GM21576 (cell line): ENCODE results near the gene PIF1.

Source experiments
- ATAC-seq: cut with Tn5 transposase; IDR thresholded peaks from one replicate; pipeline ENCODE4 v1.9.1; 2021; ENCODE audit warnings: mild to moderate bottlenecking, moderate library complexity; ENCODE audit not compliant: unreplicated experiment

Gene PIF1, protein sequence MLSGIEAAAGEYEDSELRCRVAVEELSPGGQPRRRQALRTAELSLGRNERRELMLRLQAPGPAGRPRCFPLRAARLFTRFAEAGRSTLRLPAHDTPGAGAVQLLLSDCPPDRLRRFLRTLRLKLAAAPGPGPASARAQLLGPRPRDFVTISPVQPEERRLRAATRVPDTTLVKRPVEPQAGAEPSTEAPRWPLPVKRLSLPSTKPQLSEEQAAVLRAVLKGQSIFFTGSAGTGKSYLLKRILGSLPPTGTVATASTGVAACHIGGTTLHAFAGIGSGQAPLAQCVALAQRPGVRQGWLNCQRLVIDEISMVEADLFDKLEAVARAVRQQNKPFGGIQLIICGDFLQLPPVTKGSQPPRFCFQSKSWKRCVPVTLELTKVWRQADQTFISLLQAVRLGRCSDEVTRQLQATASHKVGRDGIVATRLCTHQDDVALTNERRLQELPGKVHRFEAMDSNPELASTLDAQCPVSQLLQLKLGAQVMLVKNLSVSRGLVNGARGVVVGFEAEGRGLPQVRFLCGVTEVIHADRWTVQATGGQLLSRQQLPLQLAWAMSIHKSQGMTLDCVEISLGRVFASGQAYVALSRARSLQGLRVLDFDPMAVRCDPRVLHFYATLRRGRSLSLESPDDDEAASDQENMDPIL

DNA sequence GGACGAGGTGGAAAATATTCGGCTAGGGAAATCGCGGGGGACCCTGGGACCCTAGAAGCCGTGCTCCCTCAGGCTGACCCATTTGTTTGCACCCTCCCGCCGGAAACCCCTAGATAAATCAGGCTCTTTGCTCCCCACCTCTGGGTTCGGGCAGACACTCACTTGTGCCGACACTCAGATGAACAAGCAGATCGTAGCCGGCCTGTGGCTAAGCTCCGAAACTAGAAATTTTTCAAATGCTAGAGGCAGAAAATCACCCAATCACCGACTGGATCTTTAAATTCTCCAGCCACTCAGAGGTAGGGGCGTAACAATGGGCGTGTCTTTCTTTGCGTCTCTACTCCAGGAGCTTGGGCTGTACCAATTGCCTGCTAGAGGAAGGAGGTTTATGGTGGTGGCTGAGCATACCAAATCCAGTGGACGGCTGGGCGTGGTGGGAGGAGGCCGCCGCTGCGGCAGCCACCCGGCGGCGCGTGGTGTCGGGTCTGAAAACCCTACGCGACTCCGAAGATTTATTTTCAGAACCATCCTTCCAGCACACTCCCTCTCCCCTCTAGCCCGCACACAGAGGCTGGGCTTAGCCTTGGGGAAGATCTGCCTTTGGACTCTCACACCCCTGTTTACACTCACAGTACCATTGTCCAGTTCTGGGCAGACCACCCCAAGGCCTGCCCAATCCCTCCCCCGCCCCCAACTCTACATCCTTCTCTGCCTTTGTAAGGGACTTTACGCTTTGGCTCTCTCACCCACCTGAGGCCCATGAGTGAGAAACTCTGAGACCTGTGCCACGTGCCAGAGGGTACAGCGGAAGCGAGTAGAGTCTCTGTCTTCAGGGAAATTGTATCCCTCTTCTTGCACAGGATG, at the start of gene PIF1:
Gene PIF1 (minus strand): TSS at position 217 of the 864 bp plus-strand sequence. CDS start 1,312 bp downstream, outside the sequence.
- ATAC-seq, result peak; percentile 91

DNA sequence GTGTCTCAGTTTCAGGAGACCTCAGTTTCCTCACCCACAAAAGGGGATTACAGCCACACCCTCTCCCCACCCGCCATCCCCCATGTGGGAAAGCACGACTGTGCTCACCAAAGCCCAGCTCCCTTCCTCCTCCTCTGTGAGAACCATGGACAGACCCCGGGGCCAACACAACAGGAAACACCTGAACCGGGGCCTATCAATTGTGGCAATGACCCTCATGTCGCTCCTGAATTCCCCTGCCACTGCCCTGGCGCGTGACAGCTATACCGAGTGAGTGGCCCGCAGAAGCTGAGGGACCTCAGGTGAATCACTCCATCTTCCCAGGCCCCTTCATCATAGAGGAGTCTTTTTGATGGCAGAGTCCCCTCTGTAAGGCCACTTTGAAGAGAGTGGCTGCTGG, 44.9 kb upstream of the PIF1 start:
- ATAC-seq, result no peak

DNA sequence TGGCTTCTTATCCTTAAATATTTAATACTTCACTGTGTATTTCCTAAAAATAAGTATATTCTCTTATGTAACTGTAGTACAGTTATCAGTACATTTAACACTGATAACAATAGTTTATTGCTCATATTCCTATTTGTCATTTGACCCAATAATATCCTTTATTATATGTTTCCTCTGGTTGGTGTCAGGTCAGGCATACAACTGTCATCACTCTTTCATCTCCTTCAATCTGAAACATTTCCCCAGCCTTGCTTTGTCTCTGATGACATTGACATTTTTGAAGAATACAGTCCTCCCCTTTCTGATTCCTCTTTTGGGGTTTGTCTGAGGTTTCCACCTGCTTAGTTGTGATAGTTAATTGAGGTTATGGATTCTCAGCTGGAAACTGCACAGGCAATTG, 44.1 kb upstream of the PIF1 start:
- no peak for ATAC-seq

DNA sequence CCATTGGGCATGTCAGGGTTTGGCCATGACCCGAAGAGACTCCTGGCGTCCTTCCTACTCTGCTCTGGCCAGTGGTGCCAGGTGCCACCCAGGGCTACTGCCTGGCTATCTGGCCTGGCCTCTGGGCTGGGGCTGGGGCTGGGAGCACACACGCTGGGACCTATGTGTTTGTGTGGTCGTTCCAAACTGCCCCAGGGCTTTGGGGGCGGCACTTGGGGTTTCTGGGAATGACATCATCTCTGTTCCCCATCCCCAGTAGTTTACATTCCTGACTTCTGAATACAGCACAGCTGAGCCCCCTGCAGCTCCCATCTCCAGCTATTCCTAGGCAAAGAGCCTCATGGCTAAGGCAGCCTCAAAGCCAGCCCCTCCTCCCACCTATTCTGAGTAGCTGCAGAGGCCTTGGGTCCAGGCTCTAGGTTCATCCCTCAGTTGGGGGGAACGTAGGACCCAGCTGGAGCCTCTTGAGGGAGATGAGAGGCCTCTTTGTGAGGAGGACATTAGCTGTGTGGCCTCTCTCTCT, 40.6 kb upstream of the PIF1 start:
- no peak for ATAC-seq

DNA sequence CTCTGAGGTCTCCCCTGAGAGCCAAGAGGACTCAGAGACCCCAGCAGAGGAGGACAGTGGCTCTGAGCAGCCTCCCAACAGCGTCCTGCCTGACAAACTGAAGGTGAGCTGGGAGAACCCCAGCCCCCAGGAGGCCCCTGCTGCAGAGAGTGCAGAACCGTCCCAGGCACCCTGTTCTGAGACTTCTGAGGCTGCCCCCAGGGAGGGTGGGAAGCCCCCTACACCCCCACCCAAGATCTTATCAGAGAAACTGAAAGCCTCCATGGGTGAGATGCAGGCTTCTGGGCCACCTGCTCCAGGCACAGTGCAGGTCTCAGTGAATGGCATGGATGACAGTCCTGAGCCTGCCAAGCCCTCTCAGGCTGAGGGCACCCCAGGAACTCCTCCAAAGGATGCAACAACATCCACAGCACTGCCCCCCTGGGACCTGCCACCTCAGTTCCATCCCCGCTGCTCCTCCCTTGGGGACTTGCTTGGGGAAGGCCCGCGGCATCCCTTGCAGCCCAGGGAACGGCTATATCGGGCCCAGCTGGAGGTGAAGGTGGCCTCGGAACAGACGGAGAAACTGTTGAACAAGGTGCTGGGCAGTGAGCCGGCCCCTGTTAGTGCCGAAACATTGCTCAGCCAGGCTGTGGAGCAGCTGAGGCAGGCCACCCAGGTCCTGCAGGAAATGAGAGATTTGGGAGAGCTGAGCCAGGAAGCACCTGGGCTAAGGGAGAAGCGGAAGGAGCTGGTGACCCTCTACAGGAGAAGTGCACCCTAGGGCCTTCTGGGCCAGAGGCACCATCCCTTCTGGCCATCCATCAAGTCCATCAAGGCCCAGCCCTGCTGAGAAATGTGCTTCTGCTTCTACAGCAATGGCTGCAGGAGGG, 39.9 kb upstream of the PIF1 start:
- ATAC-seq, result no peak

DNA sequence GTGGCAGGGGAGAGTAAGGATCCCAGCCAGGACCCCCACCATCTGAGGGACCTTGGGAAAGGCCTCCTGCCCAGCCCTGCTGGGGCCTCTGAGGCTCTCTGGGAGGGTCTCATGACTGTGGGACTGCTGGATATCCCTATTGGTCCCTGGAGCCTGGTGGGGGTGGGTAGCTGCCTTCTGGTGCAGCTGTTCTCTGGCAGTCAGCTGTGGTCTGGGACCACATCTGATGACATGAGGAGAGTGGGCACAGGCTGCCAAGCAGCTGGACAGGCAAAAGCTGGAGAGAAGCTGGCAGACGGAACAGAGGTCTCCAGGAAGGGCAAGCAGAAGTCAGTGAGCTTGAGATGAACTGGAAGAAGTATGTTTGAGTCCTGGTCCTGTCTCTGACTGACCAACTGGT, 38.6 kb upstream of the PIF1 start:
- ATAC-seq, result no peak

DNA sequence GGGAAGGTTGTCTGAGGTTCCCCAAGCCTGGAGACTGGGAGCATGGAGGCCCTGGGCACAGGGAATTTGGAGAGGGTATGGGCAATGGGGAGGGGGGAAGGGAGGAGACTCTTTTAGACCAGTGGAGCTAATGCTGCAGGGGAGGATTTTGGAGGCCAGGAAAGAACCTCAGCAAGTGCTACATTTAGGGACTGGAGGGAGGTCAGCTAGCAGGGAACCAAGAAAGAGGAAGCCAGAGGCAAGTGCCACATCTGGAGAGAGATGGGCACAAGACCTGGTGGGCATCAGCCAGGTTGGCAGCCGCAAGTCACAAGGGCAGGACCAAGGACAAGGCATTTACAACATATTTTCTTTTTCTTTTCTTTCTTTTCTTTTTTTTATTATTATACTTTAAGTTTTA, 37.0 kb upstream of the PIF1 start:
- no peak for ATAC-seq

DNA sequence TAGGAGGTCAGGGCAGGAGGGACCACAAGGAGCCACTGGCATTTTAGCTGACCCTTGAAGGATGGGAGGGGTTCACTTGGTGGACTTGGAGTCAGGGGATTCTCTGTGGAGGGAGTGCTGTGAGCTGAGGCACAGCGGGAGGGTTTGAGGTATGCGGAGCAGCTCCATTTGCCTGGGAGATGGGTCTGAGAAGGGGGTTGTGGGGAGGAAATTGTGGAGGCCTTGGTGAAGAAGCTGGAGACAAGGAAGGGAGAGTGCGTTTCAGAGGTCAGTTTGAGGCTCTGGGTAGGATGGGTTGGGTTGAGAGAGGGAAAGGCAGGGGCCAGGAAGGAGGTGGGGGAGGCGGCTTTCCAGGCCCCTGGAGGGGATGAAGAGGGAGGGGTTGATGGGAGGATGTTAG, 36.5 kb upstream of the PIF1 start:
- ATAC-seq, result no peak

DNA sequence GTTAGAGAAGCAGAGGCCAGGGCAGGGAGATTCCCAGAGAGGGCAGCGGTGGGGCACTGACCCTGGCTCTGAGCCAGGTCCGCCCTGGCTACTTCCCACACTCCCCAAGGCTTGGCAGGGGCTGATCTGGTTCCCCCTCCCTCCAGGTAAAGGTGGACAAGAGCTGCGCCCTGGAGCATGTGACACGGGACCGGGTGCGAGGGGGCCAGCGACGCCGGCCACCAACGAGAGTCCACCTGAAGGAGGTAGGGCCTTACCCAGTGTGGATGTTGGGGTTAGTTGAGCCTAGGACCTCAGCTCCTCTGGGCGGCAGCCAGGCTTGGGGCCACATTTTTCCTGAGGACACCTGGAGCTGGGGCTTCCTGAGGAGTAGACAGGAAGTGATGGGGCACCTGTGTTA, 35.9 kb upstream of the PIF1 start:
- no peak for ATAC-seq

DNA sequence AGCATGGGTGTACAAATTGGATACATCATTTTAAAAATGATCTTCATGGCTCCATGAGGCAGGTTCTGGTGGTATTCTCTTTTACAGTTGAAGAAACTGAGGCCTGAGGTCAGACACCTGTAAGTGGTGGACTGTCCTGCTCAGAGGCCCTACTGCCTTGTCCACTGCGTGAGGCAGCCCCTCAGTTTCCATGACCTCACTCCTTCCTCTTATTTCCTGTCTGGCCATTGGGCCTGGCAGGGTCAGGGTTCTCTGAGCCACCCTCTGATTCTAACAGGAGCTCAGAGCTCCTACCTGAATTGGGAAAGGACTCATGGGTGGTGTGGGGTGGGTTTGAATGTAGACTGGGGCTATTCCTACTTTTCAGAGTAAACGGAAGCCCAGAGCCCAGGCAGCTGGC, 33.8 kb upstream of the PIF1 start:
- no peak for ATAC-seq

DNA sequence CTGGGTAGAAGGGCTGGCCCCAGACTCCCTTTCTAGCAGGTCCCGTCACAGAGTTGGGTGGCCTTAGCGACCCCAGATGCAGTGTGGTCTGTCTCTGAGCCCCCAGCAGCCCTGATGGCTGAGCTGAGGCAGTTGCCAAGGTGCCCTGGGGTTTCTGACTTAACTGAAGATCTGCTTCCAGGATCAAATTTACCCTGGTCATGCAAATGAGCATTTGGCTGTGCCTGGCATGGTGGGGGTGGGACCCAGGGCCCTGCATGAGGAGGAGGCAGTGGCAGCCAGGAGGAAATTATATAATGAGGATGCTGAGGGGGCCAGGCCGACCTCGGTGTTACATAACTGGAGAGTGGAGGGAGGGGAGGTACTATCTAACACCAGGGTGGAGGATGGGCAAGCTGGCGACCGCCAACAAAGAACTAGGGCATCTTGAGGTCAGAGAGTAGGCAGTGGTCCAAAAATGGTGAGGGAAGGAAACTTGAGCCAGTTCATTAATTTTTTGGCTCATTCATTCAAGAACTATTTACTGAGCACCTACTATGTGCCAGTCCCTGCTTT, 32.7 kb upstream of the PIF1 start:
- no peak for ATAC-seq

DNA sequence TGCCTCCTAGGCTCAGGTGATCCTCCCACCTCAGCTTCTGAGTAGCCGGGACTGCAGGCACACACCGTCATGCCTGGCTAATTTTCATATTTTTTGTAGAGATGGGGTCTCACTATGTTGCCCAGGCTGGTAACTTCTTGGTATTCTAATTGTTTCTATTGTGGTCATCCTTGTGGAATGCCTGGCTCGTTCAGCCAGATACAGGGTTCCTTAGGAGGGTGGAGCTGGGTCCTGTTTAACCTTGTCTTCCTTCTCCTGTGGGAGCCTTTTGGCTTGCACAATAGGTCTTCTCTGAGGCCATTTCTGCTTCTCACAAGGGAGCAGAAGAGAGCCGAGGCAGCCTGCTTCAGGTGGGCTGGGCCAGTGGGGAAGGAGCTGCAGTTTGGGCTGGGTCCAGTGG, 32.0 kb upstream of the PIF1 start:
- ATAC-seq, result no peak

DNA sequence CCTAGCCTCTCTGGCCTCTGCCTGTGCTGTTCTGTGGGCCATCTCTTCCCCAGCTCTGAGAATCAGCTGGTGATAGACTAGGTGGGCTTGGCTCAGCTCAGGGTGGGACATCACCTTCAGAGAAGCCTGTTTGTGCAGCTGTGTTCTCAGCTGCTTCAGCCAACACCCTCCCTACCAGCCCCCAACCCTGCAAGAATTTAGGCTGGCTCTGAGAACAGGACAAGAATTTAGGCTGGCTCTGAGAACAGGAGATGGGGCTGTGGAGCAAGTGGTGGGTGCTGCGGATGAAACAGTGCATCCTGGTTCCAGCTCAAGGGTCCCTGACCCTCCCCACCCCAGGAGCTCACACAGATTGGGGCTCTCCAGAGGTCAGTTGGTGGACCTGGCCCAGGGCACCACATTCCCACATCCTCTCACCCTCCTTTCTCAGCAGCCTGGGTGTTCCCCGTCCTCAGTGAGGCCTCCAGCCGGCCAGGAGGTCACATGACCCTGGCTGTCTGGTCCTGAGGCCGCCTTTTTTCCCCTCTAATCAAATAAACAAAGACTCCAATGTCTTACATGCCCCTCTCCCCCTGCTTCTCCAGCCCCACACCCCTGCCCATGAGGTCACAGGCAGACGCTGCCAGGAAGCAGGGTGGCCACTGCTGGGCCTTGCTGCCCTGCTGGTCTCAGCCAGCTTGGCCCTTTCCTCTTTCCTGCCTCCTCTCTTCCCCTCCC, 31.1 kb upstream of the PIF1 start:
- no peak for ATAC-seq

DNA sequence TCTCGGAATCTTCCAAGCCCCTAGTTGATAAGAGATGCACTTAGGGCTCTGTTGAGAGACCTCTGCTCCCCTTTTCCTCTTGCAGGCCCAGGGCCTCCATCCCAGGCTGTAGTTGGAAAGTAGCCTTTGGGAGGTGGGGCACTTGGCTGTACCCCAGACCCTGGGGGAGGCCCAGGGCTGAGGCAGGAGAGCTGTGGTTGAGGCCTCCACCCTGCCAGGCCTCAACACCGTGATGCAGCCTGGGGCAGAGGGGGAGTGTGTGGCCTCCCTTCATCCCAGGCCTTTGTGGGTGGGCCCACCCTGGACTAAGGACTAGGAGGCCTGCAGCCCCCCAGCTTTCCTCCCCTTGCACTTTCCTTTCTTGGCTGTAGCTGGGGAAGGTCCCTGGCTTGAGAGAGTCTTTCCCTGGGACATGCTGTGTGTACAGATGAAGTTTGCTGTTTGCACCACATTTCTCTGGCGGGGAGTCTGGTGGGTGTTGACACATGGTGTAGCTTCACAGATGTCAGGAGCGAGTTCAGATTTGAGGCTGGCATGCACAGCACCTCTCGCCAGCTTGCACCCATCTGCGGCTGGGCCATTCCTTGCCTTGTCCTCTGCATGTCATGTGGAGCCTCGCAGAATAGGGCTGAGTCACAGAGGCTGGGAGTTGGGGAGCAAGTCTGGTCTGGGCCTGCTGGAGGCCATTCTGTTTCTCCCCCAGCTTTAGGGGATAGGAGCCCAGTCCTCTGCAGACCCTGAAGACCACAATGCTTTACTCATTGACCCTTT, 29.9 kb upstream of the PIF1 start:
- ATAC-seq, result no peak

DNA sequence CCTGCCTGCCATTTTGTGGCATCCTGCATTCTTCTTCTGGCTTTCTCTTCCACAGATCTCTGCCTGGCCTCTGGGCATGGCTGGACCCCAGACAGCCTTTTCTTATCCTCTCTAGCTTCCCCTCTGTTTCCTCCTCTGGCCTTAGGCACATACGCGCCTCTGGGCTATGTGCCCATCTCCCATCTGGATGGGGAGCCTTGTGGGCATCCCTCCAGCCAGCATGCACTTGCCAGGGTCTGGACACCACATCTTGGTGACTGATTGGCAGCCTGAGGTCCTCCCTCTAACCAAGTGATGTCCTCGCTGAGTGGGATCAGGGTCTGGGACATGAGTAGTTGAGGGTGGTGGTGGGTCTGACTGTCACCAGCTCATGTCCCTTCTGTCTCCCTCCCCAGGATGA, 29.1 kb upstream of the PIF1 start:
- ATAC-seq, result no peak

DNA sequence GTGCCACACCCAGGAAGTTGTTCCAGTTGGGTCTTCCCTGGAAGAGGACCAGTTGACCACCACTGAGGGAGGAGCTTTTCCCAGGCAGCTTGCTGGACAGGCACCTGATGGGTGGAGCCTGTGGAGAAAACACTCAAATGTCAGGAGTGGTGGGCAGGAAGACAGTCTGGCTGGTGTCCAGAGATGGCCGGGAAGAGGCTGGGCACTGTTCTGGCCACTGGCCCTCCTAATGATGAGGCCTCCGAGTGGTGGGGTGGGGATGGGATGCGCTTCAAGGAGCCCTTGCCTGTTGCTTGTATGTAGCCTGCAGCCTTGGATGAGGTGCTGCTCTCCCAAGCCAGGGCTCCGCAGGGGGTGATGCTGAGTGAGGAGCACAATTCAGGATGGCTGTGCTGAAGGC, 28.6 kb upstream of the PIF1 start:
- no peak for ATAC-seq

DNA sequence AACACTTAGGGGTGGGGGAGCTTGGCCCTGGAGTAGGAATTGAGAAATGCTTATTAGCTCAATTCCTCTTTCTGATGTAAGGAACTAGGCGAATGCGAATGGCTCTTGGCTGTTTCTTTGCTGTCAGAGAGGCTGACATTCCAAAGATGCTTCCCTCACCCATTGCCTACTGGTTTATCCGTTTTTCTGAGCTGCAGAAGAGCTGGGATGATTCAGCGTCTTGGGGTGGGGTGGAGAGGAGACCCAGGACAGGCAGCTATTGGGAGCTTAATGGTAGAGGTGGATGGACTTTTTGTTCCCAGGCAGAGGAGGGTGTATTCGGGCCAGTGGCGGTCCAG, 26.0 kb upstream of the PIF1 start:
- ATAC-seq, result no peak

DNA sequence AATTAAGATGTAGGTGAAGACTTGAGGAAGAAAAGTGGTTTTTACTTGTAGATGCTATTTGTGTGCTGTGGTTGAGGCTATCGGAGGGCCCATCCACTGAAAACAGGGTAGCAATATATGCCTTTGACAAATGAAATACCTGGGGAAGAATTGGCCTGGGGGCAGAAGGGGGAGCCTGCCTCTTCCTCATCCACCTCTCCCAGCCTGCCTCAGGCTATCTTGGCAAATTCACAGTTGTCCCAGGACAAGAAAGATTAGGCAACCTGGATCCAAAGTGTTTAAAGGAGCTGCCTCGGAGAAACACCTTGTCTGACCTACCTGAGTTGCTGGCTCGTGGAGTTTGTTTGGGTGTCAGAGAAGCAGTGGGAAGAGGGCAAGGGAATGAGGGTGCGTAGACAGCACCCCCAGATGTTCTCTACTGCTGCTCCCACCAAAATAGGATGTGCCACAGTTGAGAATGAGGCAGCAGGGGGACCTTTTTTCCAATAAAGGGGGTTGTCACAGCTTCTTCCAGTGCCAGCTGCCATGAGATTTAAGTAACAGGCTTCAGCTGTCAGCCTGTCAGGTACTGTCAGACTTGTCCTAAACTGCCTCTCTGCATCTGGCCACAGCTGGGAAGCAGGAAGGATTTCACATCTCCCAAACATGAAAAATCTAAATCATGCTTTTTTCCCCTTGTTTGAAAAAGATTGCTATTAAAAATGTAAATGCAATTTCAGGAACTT, 25.5 kb upstream of the PIF1 start:
- ATAC-seq, result no peak
